ENCODE results near the gene DIS3L2. TPM values are rescaled to one million over a fixed set of nuclear protein-coding genes. Genes with fewer than 3 reads are reported as not detected.

Gene DIS3L2
- total RNA-seq, 2 experiments from 2014 or later = 20.2 to 20.6 TPM

DNA sequence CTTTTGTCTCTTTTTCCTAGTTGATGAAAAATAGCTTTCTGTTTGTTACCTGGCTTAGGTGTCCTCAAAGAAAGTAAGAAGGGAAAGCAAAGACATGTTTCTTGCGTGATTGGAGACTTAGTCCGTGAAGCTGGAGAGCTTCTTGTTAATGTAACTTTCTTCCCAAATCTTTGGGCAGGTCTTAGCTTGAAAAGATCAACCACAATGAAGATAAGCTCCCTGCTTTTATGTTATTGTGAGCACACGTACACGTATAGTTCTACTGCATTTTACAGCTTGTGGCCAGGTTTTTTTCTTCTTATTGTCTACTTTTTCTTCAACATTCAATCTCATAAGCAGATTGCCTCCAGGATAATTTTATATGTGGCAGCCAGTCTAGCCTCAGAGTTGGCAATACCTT lies 99.8 kb downstream of the DIS3L2 start:
- Histone ChIP-seq H2AFZ (ENCODE audit: low read length) (no peak overlapping the region), H3K9me2 (ENCODE audit: insufficient read depth, low read length) (no peaks in the 10 kb centered on the region), H3K9me3 (ENCODE audit: low read length) (no peaks in the 10 kb centered on the region), H4K20me1 (ENCODE audit: insufficient read depth, low read length) (no peaks in the 10 kb centered on the region), H3K27ac (ENCODE audit: low read depth, low read length, poor library complexity, severe bottlenecking) (no peak overlapping the region), H3K79me2 (ENCODE audit: insufficient read depth, low read depth, low read length) (no peaks in the 10 kb centered on the region), H3K36me3 (ENCODE audit: insufficient read depth, low read length) (no peaks in the 10 kb centered on the region), H3K4me1 (ENCODE audit: insufficient read depth, low read length, poor library complexity, severe bottlenecking) (no peaks in the 10 kb centered on the region), H3K4me2 (ENCODE audit: low read length) (no peak overlapping the region), H3K4me3 (ENCODE audit: low read depth, low read length, poor library complexity, severe bottlenecking) (no peak overlapping the region)
- CTCF ChIA-PET (ENCODE audit: unreplicated experiment) = no interaction called here
- BruUV-seq (replicated peaks) = no TSS peak
- POLR2A ChIA-PET = interaction anchor here (0.9 to 1.1 kb wide), 2 partner anchors 8 to 24 kb away, joined by 3 read pairs; no protein-coding TSS in a partner anchor
- no peak for DNase-seq (ENCODE audit: low spot score)
- TF ChIP-seq, protein P1, sequence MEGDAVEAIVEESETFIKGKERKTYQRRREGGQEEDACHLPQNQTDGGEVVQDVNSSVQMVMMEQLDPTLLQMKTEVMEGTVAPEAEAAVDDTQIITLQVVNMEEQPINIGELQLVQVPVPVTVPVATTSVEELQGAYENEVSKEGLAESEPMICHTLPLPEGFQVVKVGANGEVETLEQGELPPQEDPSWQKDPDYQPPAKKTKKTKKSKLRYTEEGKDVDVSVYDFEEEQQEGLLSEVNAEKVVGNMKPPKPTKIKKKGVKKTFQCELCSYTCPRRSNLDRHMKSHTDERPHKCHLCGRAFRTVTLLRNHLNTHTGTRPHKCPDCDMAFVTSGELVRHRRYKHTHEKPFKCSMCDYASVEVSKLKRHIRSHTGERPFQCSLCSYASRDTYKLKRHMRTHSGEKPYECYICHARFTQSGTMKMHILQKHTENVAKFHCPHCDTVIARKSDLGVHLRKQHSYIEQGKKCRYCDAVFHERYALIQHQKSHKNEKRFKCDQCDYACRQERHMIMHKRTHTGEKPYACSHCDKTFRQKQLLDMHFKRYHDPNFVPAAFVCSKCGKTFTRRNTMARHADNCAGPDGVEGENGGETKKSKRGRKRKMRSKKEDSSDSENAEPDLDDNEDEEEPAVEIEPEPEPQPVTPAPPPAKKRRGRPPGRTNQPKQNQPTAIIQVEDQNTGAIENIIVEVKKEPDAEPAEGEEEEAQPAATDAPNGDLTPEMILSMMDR (conservative IDR thresholded peaks at IDR 0.05; ENCODE audit: low read length) = no peak
- no peak for TF ChIP-seq EZH2phosphoT487 (IDR thresholded peaks at IDR 0.05; ENCODE audit: borderline replicate concordance, low read depth, low read length)
- intact Hi-C loops (cut with micrococcal nuclease; ENCODE audit: unreplicated experiment) = no loop called here

DNA sequence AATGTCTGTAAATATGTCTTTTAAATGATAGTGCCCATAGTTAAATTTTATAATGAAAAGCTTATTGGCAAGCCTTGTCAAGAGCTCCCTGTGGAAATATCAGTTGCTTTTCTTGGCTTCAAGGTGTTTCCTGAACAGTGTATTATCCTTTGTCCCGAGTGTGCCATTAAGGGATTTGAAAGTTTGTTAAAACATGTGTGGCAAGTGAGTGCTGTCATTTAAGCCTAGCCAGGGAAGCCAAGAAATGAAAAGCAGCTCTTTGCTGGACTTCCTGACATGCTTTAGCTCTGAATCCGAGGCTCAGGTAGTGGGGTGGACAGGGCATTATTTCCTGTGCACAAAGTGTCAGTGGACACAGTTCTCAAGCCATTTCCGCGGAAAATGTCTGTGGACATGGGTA lies 111.5 kb downstream of the DIS3L2 start:
- no peaks in the 10 kb centered on the region for H3K79me2 ChIP-seq (ENCODE audit: insufficient read depth, low read depth, low read length)
- no peaks in the 10 kb centered on the region for H3K36me3 ChIP-seq (ENCODE audit: insufficient read depth, low read length)
- ChIA-PET POLR2A (interaction anchor here (0.5 kb wide), 1 partner anchor 523 kb away, joined by 3 read pairs; no protein-coding TSS in a partner anchor), CTCF (ENCODE audit: unreplicated experiment) (no interaction called here)
- BruUV-seq (replicated peaks) = no TSS peak
- H3K4me2 ChIP-seq (ENCODE audit: low read length) = no peak overlapping the region
- no peaks in the 10 kb centered on the region for H3K9me3 ChIP-seq (ENCODE audit: low read length)
- H3K9me2 ChIP-seq (ENCODE audit: insufficient read depth, low read length) = no peaks in the 10 kb centered on the region
- no peak overlapping the region for H3K4me3 ChIP-seq (ENCODE audit: low read depth, low read length, poor library complexity, severe bottlenecking)
- H3K4me1 ChIP-seq (ENCODE audit: insufficient read depth, low read length, poor library complexity, severe bottlenecking) = peaks cover 5% of the 10 kb centered on the region
- no peak overlapping the region for H2AFZ ChIP-seq (ENCODE audit: low read length)
- no peaks in the 10 kb centered on the region for H4K20me1 ChIP-seq (ENCODE audit: insufficient read depth, low read length)
- TF ChIP-seq EZH2phosphoT487 (IDR thresholded peaks at IDR 0.05; ENCODE audit: borderline replicate concordance, low read depth, low read length) = no peak
- TF ChIP-seq, protein P1 (conservative IDR thresholded peaks at IDR 0.05; ENCODE audit: low read length) = no peak
- no peak overlapping the region for H3K27ac ChIP-seq (ENCODE audit: low read depth, low read length, poor library complexity, severe bottlenecking)
- intact Hi-C loops (cut with micrococcal nuclease; ENCODE audit: unreplicated experiment) = no loop called here
- DNase-seq (ENCODE audit: low spot score) = no peak

DNA sequence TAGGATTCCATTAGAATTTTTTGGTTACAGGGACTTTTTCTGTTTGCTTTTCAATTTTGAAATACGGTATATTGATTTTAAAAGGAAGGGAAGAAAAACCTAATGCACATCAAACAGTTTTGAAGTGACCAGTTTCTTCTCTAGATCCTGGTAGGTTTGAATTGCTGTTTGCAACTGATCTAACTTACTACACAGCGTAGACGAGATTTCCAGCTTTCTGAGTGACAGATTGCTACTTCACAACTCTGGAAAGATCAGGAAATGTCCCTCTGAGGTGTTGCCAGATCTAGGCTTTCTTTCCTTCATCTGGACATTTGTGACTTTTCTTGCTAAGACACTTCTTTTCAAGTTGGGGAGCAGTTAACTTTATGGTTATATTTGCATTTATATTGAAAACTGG lies 112.2 kb downstream of the DIS3L2 start:
- intact Hi-C loops (cut with micrococcal nuclease; ENCODE audit: unreplicated experiment) = no loop called here
- Histone ChIP-seq H3K4me3 (ENCODE audit: low read depth, low read length, poor library complexity, severe bottlenecking) (no peak overlapping the region), H3K9me2 (ENCODE audit: insufficient read depth, low read length) (no peaks in the 10 kb centered on the region), H4K20me1 (ENCODE audit: insufficient read depth, low read length) (no peaks in the 10 kb centered on the region), H2AFZ (ENCODE audit: low read length) (no peak overlapping the region), H3K9me3 (ENCODE audit: low read length) (no peaks in the 10 kb centered on the region), H3K4me2 (ENCODE audit: low read length) (no peak overlapping the region), H3K27ac (ENCODE audit: low read depth, low read length, poor library complexity, severe bottlenecking) (no peak overlapping the region), H3K4me1 (ENCODE audit: insufficient read depth, low read length, poor library complexity, severe bottlenecking) (peaks cover 5% of the 10 kb centered on the region), H3K36me3 (ENCODE audit: insufficient read depth, low read length) (no peaks in the 10 kb centered on the region), H3K79me2 (ENCODE audit: insufficient read depth, low read depth, low read length) (no peaks in the 10 kb centered on the region)
- BruUV-seq (replicated peaks) = no TSS peak
- ChIA-PET CTCF (ENCODE audit: unreplicated experiment) (no interaction called here), POLR2A (no interaction called here)
- no peak for DNase-seq (ENCODE audit: low spot score)
- TF ChIP-seq EZH2phosphoT487 (IDR thresholded peaks at IDR 0.05; ENCODE audit: borderline replicate concordance, low read depth, low read length) = no peak
- TF ChIP-seq, protein P1 (conservative IDR thresholded peaks at IDR 0.05; ENCODE audit: low read length) = no peak

Measured in OCI-LY7 (cell line).